Measurements from ENCODE around the gene MINAR1.

The MINAR1 gene

DNA sequence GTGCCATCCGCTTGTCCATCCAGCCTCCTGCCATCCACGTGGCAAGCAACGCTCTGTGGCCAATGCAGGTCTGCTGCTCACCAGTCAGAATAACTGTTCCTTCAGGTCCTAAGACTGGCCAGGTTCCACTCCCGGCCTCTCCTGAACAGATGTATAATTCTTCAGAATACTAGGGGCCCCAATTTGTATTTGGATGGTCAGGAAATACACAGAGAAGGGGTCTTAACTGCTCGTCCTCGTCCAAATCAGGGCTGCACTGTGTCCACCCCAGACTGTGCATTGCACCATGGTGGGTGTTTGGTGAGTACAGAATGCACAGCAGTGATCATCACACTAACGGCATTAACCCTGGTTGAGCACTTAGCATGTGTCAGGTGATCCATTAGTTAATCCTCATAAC, 46.0 kb downstream of the MINAR1 start:
- Histone ChIP-seq H4K20me1 (ENCODE audit: insufficient read depth, low read length, poor library complexity, severe bottlenecking) (no peaks in the 10 kb centered on the region), H3K9me3 (ENCODE audit: insufficient read depth, low read depth, low read length) (no peaks in the 10 kb centered on the region), H3K4me1 (ENCODE audit: insufficient read depth, low read length, poor library complexity, severe bottlenecking) (no peaks in the 10 kb centered on the region), H3K36me3 (ENCODE audit: insufficient read depth, low read length) (no peaks in the 10 kb centered on the region), H3F3A (ENCODE audit: low read depth) (no peaks in the 10 kb centered on the region), H3K9me2 (replicated peaks; ENCODE audit: low read depth, low read length) (no peaks in the 10 kb centered on the region), H3K79me2 (ENCODE audit: insufficient read depth, low read length) (no peaks in the 10 kb centered on the region), H3K4me3 (ENCODE audit: low read length, poor library complexity, severe bottlenecking) (no peak overlapping the region), H3K4me2 (ENCODE audit: low read depth, low read length, poor library complexity, severe bottlenecking) (no peak overlapping the region), H3K9ac (ENCODE audit: low read depth, low read length, poor library complexity, severe bottlenecking) (no peak overlapping the region), H3K27me3 (ENCODE audit: insufficient read depth, low read length, poor library complexity, severe bottlenecking) (no peaks in the 10 kb centered on the region), H2AFZ (ENCODE audit: low read length) (no peak overlapping the region)
- TF ChIP-seq, protein P1, sequence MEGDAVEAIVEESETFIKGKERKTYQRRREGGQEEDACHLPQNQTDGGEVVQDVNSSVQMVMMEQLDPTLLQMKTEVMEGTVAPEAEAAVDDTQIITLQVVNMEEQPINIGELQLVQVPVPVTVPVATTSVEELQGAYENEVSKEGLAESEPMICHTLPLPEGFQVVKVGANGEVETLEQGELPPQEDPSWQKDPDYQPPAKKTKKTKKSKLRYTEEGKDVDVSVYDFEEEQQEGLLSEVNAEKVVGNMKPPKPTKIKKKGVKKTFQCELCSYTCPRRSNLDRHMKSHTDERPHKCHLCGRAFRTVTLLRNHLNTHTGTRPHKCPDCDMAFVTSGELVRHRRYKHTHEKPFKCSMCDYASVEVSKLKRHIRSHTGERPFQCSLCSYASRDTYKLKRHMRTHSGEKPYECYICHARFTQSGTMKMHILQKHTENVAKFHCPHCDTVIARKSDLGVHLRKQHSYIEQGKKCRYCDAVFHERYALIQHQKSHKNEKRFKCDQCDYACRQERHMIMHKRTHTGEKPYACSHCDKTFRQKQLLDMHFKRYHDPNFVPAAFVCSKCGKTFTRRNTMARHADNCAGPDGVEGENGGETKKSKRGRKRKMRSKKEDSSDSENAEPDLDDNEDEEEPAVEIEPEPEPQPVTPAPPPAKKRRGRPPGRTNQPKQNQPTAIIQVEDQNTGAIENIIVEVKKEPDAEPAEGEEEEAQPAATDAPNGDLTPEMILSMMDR (conservative IDR thresholded peaks at IDR 0.05; ENCODE audit: low read length) = no peak
- TF ChIP-seq EZH2phosphoT487 (IDR thresholded peaks at IDR 0.05; ENCODE audit: borderline replicate concordance) = no peak

GRCh38 chr15:79479616-79480015, 47.5 kb downstream of the MINAR1 start:
- Histone ChIP-seq H3K4me2 (ENCODE audit: low read depth, low read length, poor library complexity, severe bottlenecking) (no peak overlapping the region), H3F3A (ENCODE audit: low read depth) (no peaks in the 10 kb centered on the region), H3K27me3 (ENCODE audit: insufficient read depth, low read length, poor library complexity, severe bottlenecking) (no peaks in the 10 kb centered on the region), H3K36me3 (ENCODE audit: insufficient read depth, low read length) (no peaks in the 10 kb centered on the region), H3K4me1 (ENCODE audit: insufficient read depth, low read length, poor library complexity, severe bottlenecking) (no peaks in the 10 kb centered on the region), H3K79me2 (ENCODE audit: insufficient read depth, low read length) (no peaks in the 10 kb centered on the region), H3K9me2 (replicated peaks; ENCODE audit: low read depth, low read length) (no peaks in the 10 kb centered on the region), H3K9ac (ENCODE audit: low read depth, low read length, poor library complexity, severe bottlenecking) (no peak overlapping the region), H3K4me3 (ENCODE audit: low read length, poor library complexity, severe bottlenecking) (no peak overlapping the region), H3K9me3 (ENCODE audit: insufficient read depth, low read depth, low read length) (no peaks in the 10 kb centered on the region), H4K20me1 (ENCODE audit: insufficient read depth, low read length, poor library complexity, severe bottlenecking) (no peaks in the 10 kb centered on the region), H2AFZ (ENCODE audit: low read length) (no peak overlapping the region)
- TF ChIP-seq, protein P1 (conservative IDR thresholded peaks at IDR 0.05; ENCODE audit: low read length) = no peak
- no peak for TF ChIP-seq EZH2phosphoT487 (IDR thresholded peaks at IDR 0.05; ENCODE audit: borderline replicate concordance)

DNA sequence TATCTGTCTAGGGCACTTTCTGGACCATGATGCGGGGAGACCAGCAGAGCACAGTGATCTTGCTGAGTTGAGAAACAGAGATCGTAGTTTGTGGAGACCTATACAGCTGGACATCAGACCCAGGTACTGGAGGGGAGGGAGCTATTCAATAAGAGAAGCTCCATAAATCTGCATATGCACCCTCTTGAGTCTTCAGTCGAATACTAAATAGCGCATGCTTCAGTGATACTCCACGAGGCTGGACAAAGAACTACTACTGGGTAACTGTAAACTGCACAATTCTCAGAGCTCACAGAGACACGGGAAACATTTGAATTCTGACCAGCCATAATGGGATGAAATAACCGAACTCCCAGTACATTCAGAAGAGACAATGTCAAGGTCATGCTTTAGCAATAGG, 49.7 kb downstream of the MINAR1 start:
- no peak overlapping the region for H3K9ac ChIP-seq (ENCODE audit: low read depth, low read length, poor library complexity, severe bottlenecking)
- H3K4me2 ChIP-seq (ENCODE audit: low read depth, low read length, poor library complexity, severe bottlenecking) = no peak overlapping the region
- no peaks in the 10 kb centered on the region for H3F3A ChIP-seq (ENCODE audit: low read depth)
- H2AFZ ChIP-seq (ENCODE audit: low read length) = no peak overlapping the region
- H3K27me3 ChIP-seq (ENCODE audit: insufficient read depth, low read length, poor library complexity, severe bottlenecking) = no peaks in the 10 kb centered on the region
- no peak overlapping the region for H3K4me3 ChIP-seq (ENCODE audit: low read length, poor library complexity, severe bottlenecking)
- no peaks in the 10 kb centered on the region for H4K20me1 ChIP-seq (ENCODE audit: insufficient read depth, low read length, poor library complexity, severe bottlenecking)
- H3K36me3 ChIP-seq (ENCODE audit: insufficient read depth, low read length) = no peaks in the 10 kb centered on the region
- no peaks in the 10 kb centered on the region for H3K9me3 ChIP-seq (ENCODE audit: insufficient read depth, low read depth, low read length)
- TF ChIP-seq, protein P1 (conservative IDR thresholded peaks at IDR 0.05; ENCODE audit: low read length) = no peak
- no peak for TF ChIP-seq EZH2phosphoT487 (IDR thresholded peaks at IDR 0.05; ENCODE audit: borderline replicate concordance)
- no peaks in the 10 kb centered on the region for H3K79me2 ChIP-seq (ENCODE audit: insufficient read depth, low read length)
- no peaks in the 10 kb centered on the region for H3K4me1 ChIP-seq (ENCODE audit: insufficient read depth, low read length, poor library complexity, severe bottlenecking)
- no peaks in the 10 kb centered on the region for H3K9me2 ChIP-seq (replicated peaks; ENCODE audit: low read depth, low read length)
